ENCODE results near the gene CAGE1. TPM values are rescaled to one million over a fixed set of nuclear protein-coding genes. Genes with fewer than 3 reads are reported as not detected.

The CAGE1 gene
- total RNA-seq, 4 donors from 2014 or later = not detected

DNA sequence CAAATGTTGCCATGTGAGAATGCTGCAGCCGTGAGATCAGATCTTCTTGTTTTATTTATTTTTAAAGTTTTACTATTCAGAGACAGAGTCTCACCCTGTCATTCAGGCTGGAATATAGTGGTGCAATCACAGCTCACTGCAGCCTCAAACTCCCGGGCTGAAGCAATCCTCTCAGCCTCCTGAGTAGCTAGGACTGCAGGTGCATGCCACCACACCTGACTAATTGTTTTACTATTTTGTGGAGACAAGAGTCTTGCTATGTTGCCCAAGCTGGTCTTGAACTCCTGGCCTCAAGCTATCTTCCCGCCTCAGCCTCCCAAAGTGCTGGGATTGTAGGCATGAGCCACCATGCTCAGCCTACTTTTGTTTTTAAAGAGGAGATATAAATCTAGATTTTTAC, 54.0 kb downstream of the CAGE1 start:
- Histone ChIP-seq H3K27ac (no peak overlapping the region), H3K36me3 (no peaks in the 10 kb centered on the region), H3K4me1 (no peaks in the 10 kb centered on the region), H3K4me3 (no peak overlapping the region), H3K9me3 (no peaks in the 10 kb centered on the region), H3K27me3 (no peaks in the 10 kb centered on the region)
- no peak for DNase-seq (ENCODE audit: low spot score in 2 of 2)
- 92% methylated on average over 3 of the region's 3 CpGs for WGBS
- TF ChIP-seq POLR2AphosphoS5 (IDR thresholded peaks at IDR 0.05) = no peak
- TF ChIP-seq, protein P1, sequence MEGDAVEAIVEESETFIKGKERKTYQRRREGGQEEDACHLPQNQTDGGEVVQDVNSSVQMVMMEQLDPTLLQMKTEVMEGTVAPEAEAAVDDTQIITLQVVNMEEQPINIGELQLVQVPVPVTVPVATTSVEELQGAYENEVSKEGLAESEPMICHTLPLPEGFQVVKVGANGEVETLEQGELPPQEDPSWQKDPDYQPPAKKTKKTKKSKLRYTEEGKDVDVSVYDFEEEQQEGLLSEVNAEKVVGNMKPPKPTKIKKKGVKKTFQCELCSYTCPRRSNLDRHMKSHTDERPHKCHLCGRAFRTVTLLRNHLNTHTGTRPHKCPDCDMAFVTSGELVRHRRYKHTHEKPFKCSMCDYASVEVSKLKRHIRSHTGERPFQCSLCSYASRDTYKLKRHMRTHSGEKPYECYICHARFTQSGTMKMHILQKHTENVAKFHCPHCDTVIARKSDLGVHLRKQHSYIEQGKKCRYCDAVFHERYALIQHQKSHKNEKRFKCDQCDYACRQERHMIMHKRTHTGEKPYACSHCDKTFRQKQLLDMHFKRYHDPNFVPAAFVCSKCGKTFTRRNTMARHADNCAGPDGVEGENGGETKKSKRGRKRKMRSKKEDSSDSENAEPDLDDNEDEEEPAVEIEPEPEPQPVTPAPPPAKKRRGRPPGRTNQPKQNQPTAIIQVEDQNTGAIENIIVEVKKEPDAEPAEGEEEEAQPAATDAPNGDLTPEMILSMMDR (IDR thresholded peaks at IDR 0.05) = no peak
- TF ChIP-seq EP300 (IDR thresholded peaks at IDR 0.05) = no peak
- no peak for TF ChIP-seq POLR2A (IDR thresholded peaks at IDR 0.05)

- H3K27ac ChIP-seq = no peak overlapping the region
- DNase-seq (ENCODE audit: low spot score in 2 of 2) = no peak
- no peaks in the 10 kb centered on the region for H3K9me3 ChIP-seq
- H3K27me3 ChIP-seq = no peaks in the 10 kb centered on the region
- WGBS = 83% methylated on average over 3 of the region's 3 CpGs
- H3K4me1 ChIP-seq = no peaks in the 10 kb centered on the region
- TF ChIP-seq POLR2A (IDR thresholded peaks at IDR 0.05) = no peak
- TF ChIP-seq EP300 (IDR thresholded peaks at IDR 0.05) = no peak
- TF ChIP-seq, protein P1 (IDR thresholded peaks at IDR 0.05) = no peak
- TF ChIP-seq POLR2AphosphoS5 (IDR thresholded peaks at IDR 0.05) = no peak
- H3K36me3 ChIP-seq = no peaks in the 10 kb centered on the region
- no peak overlapping the region for H3K4me3 ChIP-seq
Observed at GRCh38 chr6:7334685-7335084, 54.9 kb downstream of the CAGE1 start.

DNA sequence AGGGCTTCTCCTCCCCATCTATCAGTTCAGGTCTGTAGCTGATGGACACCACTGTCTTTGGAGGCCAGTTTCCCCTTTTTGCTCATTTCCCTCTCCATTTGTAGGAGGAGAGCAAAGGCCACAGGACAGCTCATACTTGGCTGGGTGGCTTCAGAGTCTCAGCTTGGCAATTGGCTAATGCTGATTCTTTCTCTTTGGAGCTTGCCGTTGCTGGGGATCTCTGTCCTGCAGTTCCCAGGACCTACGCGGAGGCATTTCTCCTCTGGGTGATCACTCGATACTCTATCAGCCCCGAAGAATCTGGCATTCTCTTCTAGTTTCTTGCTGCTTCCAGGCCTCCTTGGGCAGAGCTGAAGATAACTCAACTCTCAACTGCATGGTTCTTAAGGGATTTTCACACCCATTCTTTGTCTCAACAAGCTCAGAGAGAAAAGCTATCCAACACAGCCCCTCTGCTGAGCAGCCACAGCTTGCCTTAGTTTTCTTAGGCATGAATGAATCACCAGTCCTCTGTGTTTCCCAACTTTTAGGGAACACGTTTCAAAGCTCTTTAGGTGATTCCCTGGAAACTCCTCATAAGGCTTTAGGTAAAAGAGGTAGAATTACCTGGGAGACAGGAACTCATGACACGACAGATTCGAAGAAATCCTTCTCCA, 57.3 kb downstream of the CAGE1 start:
- DNase-seq (ENCODE audit: low spot score in 2 of 2) = no peak
- Histone ChIP-seq H3K9me3 (no peaks in the 10 kb centered on the region), H3K27me3 (no peaks in the 10 kb centered on the region), H3K4me1 (no peaks in the 10 kb centered on the region), H3K4me3 (no peak overlapping the region), H3K27ac (no peak overlapping the region), H3K36me3 (no peaks in the 10 kb centered on the region)
- TF ChIP-seq POLR2AphosphoS5 (IDR thresholded peaks at IDR 0.05) (no peak), POLR2A (IDR thresholded peaks at IDR 0.05) (no peak), EP300 (IDR thresholded peaks at IDR 0.05) (no peak)
- TF ChIP-seq, protein P1 (IDR thresholded peaks at IDR 0.05) = no peak
- 50% methylated on average over 8 of the region's 8 CpGs for WGBS

DNA sequence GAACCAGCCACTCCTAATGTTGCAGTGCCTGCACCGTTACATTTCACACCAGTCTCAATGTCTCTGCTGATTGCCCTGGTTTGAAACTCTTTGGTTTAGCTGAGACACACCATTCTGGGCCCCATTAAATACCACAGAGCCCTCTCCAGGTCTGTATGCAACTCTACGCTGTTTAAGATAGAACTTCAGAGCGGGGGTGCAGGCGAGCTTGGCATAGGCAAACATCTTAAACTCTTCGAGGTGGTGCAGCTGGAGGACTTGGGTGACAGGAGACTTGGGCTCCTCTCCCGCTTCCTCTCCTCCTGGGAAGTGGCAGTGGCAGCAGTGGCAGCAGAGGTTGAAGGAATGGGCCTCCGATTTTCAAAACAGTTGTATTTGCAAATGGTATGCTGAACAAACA, 58.1 kb downstream of the CAGE1 start:
- H3K27ac ChIP-seq = no peak overlapping the region
- TF ChIP-seq, protein P1 (IDR thresholded peaks at IDR 0.05) = no peak
- TF ChIP-seq POLR2A (IDR thresholded peaks at IDR 0.05) = no peak
- DNase-seq (ENCODE audit: low spot score in 2 of 2) = no peak
- no peaks in the 10 kb centered on the region for H3K36me3 ChIP-seq
- no peaks in the 10 kb centered on the region for H3K9me3 ChIP-seq
- no peaks in the 10 kb centered on the region for H3K27me3 ChIP-seq
- no peaks in the 10 kb centered on the region for H3K4me1 ChIP-seq
- no peak overlapping the region for H3K4me3 ChIP-seq
- WGBS = 90% methylated on average over 7 of the region's 7 CpGs

DNA sequence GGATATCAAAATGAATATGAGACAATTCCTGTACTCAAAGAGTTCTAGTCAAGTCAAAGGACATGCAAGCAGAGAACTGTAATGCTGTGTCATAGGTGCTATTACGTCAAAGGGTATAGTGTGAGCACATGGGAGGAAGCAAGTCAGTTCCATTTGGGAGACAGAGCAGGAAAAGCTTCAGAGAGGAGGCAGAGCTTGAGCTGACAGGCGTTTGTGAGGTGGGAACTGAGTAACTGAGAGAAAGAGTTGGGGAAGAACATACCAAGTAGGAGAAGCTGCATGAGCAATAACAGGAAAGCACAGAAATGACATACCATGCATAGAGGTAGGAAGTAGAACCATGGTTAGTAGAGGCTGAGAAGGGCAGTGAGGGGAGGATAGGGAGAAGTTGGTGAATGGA, 61.3 kb downstream of the CAGE1 start:
- 52% methylated on average over 2 of the region's 2 CpGs for WGBS
- H3K27me3 ChIP-seq = no peaks in the 10 kb centered on the region
- no peaks in the 10 kb centered on the region for H3K36me3 ChIP-seq
- H3K4me1 ChIP-seq = no peaks in the 10 kb centered on the region
- H3K9me3 ChIP-seq = no peaks in the 10 kb centered on the region
- DNase-seq (ENCODE audit: low spot score in 2 of 2) = no peak
- H3K27ac ChIP-seq = no peak overlapping the region
- TF ChIP-seq POLR2AphosphoS5 (IDR thresholded peaks at IDR 0.05) (no peak), EP300 (IDR thresholded peaks at IDR 0.05) (no peak), POLR2A (IDR thresholded peaks at IDR 0.05) (no peak)
- TF ChIP-seq, protein P1 (IDR thresholded peaks at IDR 0.05) = no peak
- H3K4me3 ChIP-seq = no peak overlapping the region

Data from suprapubic skin (tissue), 4 donors.